ENCODE data around the gene ZNF474. TPM values are rescaled to one million over a fixed set of nuclear protein-coding genes. Genes with fewer than 3 reads are reported as not detected.

ZNF474 gene
- total and polyA plus RNA-seq, 2 of the 4 experiments (the other 2 are of a cell fraction), result 0.24 to 0.54 TPM

GRCh38 chr5:122182491-122182921, 53.2 kb downstream of the ZNF474 start:
- no peak overlapping the region for H3K4me3 ChIP-seq (ENCODE audit: insufficient read depth, low read depth, low read length)
- H3K4me2 ChIP-seq (ENCODE audit: low read depth, low read length), result peak overlapping the region; percentile 52
- no peaks in the 10 kb centered on the region for H4K20me1 ChIP-seq (ENCODE audit: insufficient read depth, low read length)
- H2AK5ac ChIP-seq (ENCODE audit: low read depth, low read length), result peak overlapping the region; percentile 51
- H2AK9ac ChIP-seq (replicated peaks; ENCODE audit: low read depth, low read length, poor library complexity), result peak overlapping the region; percentile 86
- H2BK20ac ChIP-seq (ENCODE audit: low read depth, low read length), result peak overlapping the region; percentile 87
- in situ Hi-C loops (cut with MboI; ENCODE audit: low sequenced_read_pairs) (no loop called here), intact Hi-C loops (cut with micrococcal nuclease) (loop anchor here (2.0 kb wide), 1 partner anchor 214 kb away; no protein-coding TSS in a partner anchor), dilution Hi-C loops (cut with HindIII; ENCODE audit: low sequenced_read_pairs, unreplicated experiment) (loop anchor here (25.0 kb wide), 1 partner anchor 230 kb away; no protein-coding TSS in a partner anchor)
- H3K56ac ChIP-seq (ENCODE audit: extremely low read depth, insufficient read depth, low read length), result peak overlapping the region; percentile 88
- H3K79me1 ChIP-seq (ENCODE audit: low read depth in 1 of 2, low read length in 2 of 2), result peaks cover 0 to 3% of the 10 kb centered on the region in 2 experiments; a peak in 1 of 4 replicates
- peak overlapping the region; percentile 86 for H4K91ac ChIP-seq (ENCODE audit: insufficient read depth, low read depth, low read length)
- ATAC-seq (ENCODE audit: low read depth) (peak; percentile 53), DNase-seq (peak; percentile 89)
- TF ChIP-seq CEBPB (IDR thresholded peaks at IDR 0.05; ENCODE audit: low read depth, low read length), result peak; percentile 87
- TF ChIP-seq, protein P1, sequence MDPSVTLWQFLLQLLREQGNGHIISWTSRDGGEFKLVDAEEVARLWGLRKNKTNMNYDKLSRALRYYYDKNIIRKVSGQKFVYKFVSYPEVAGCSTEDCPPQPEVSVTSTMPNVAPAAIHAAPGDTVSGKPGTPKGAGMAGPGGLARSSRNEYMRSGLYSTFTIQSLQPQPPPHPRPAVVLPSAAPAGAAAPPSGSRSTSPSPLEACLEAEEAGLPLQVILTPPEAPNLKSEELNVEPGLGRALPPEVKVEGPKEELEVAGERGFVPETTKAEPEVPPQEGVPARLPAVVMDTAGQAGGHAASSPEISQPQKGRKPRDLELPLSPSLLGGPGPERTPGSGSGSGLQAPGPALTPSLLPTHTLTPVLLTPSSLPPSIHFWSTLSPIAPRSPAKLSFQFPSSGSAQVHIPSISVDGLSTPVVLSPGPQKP (IDR thresholded peaks at IDR 0.05; ENCODE audit: borderline replicate concordance, low read depth, low read length), result no peak
- TF ChIP-seq RFX5 (IDR thresholded peaks at IDR 0.05; ENCODE audit: low read depth, low read length), result no peak
- TF ChIP-seq POLR2A (IDR thresholded peaks at IDR 0.05; ENCODE audit: low read depth, low read length), result no peak
- TF ChIP-seq RCOR1 (IDR thresholded peaks at IDR 0.05; ENCODE audit: insufficient replicate concordance, low read length), result no peak
- no peak for TF ChIP-seq CHD1 (IDR thresholded peaks at IDR 0.05; ENCODE audit: low read depth, low read length)
- TF ChIP-seq, protein P2, sequence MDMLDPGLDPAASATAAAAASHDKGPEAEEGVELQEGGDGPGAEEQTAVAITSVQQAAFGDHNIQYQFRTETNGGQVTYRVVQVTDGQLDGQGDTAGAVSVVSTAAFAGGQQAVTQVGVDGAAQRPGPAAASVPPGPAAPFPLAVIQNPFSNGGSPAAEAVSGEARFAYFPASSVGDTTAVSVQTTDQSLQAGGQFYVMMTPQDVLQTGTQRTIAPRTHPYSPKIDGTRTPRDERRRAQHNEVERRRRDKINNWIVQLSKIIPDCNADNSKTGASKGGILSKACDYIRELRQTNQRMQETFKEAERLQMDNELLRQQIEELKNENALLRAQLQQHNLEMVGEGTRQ (IDR thresholded peaks at IDR 0.05; ENCODE audit: low read depth, low read length), result no peak
- TF ChIP-seq SMC3 (IDR thresholded peaks at IDR 0.05; ENCODE audit: low read depth, low read length), result no peak
- CTCF ChIA-PET, result interaction anchor here (0.7 kb wide), 2 partner anchors 106 to 772 kb away, joined by 3 read pairs; no protein-coding TSS in a partner anchor
- H3K27me3 ChIP-seq (ENCODE audit: control insufficient read depth, insufficient read depth, low read length), result no peaks in the 10 kb centered on the region
- POLR2A ChIA-PET (ENCODE audit: unreplicated experiment), result interaction anchor here (0.7 to 1.4 kb wide), 2 partner anchors 18 to 105 kb away, joined by 3 to 7 read pairs; partner anchors contain the start of gene LOX
- H3K9me3 ChIP-seq (ENCODE audit: control insufficient read depth, insufficient read depth, low read length), result no peaks in the 10 kb centered on the region
- H3K14ac ChIP-seq (replicated peaks; ENCODE audit: low read depth, low read length), result peak overlapping the region; percentile 71
- H3K27ac ChIP-seq (ENCODE audit: insufficient read depth, low read length), result peak overlapping the region; percentile 73
- H4K5ac ChIP-seq (ENCODE audit: low read depth, low read length), result peak overlapping the region; percentile 4; the same call in 1 of the 2 replicates
- H3K4ac ChIP-seq (ENCODE audit: low read depth, low read length), result peak overlapping the region; percentile 80
- H3K4me1 ChIP-seq (ENCODE audit: control insufficient read depth, insufficient read depth, low read length), result peaks cover 11% of the 10 kb centered on the region
- no peaks in the 10 kb centered on the region for H3K36me3 ChIP-seq (ENCODE audit: control insufficient read depth, insufficient read depth, low read length)
- H2BK120ac ChIP-seq (ENCODE audit: low read depth, low read length), result peak overlapping the region; percentile 89
- H2BK15ac ChIP-seq (ENCODE audit: low read depth, low read length), result peak overlapping the region; percentile 37; the same call in 2 of the 3 replicates
- peak overlapping the region; percentile 88 for H2BK5ac ChIP-seq (ENCODE audit: low read depth, low read length, poor library complexity, severe bottlenecking)
- peak overlapping the region; percentile 27; the same call in 1 of the 2 replicates for H3K18ac ChIP-seq (ENCODE audit: low read depth, low read length)
- peak overlapping the region; percentile 71 to 84 for H4K8ac ChIP-seq (ENCODE audit: low read depth in 2 of 2, low read length in 2 of 2)
- WGBS, 2 experiments (ENCODE audit: extremely low coverage in 2 of 2, insufficient read length in 1 of 2), result no CpG with 5 or more reads among the region's 7 CpGs
- no TSS peak for BruUV-seq (replicated peaks)
- H3K9me1 ChIP-seq (ENCODE audit: insufficient read depth, low read length), result no peaks in the 10 kb centered on the region
- peak overlapping the region; percentile 72 for H2AFZ ChIP-seq (replicated peaks; ENCODE audit: low read length, poor library complexity)
- peak overlapping the region; percentile 32; the same call in 1 of the 2 replicates for H3K9ac ChIP-seq (ENCODE audit: low read depth, low read length)
- H3K23ac ChIP-seq (ENCODE audit: low read depth, low read length), result peak overlapping the region; percentile 65
